Measurements from ENCODE around the gene FADD. TPM values are rescaled to one million over a fixed set of nuclear protein-coding genes. Genes with fewer than 3 reads are reported as not detected.

Gene FADD
- total RNA-seq, 2 donors from 2014 or later: 9.1 to 14.2 TPM

GRCh38 chr11:70170596-70171210 is 32.4 kb upstream of the FADD start:
- ATAC-seq (no peak), DNase-seq (no peak)
- H3K36me3 ChIP-seq (replicated peaks in 1 of 2; ENCODE audit: insufficient read depth in 1 of 2, low read depth in 2 of 2): no peaks in the 10 kb centered on the region
- WGBS, 2 donors: 72 to 76% methylated on average over 10 to 21 of the region's 22 CpGs
- TF ChIP-seq POLR2A (IDR thresholded peaks at IDR 0.05): no peak
- TF ChIP-seq, protein P1, sequence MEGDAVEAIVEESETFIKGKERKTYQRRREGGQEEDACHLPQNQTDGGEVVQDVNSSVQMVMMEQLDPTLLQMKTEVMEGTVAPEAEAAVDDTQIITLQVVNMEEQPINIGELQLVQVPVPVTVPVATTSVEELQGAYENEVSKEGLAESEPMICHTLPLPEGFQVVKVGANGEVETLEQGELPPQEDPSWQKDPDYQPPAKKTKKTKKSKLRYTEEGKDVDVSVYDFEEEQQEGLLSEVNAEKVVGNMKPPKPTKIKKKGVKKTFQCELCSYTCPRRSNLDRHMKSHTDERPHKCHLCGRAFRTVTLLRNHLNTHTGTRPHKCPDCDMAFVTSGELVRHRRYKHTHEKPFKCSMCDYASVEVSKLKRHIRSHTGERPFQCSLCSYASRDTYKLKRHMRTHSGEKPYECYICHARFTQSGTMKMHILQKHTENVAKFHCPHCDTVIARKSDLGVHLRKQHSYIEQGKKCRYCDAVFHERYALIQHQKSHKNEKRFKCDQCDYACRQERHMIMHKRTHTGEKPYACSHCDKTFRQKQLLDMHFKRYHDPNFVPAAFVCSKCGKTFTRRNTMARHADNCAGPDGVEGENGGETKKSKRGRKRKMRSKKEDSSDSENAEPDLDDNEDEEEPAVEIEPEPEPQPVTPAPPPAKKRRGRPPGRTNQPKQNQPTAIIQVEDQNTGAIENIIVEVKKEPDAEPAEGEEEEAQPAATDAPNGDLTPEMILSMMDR (IDR thresholded peaks at IDR 0.05): no peak
- intact Hi-C loops (cut with DNase I): no loop called here
- H3K4me3 ChIP-seq: no peak overlapping the region
- H3K4me1 ChIP-seq: no peaks in the 10 kb centered on the region
- H3K27ac ChIP-seq: no peak overlapping the region
- no peaks in the 10 kb centered on the region for H3K9me3 ChIP-seq
- no peaks in the 10 kb centered on the region for H3K27me3 ChIP-seq

DNA sequence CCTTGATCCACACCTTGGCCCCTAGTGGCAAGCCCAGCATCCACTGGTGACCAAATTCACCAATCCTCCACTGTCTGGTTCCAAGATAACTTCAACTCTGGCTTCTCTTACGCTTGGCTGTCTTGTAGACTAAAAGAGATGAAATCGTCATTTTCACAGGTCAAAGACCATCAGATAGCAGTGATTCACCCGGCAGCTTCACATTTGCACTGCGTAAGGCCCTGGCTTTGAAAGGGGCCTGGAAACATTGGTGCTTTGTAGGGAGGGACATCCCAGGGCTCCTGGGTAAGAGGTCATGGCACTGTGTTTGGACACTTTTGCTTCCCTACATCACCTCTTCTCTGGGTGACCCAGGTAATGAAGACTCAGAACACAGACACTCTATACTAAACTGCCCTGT is 30.1 kb upstream of the FADD start:
- no peak overlapping the region for H3K27ac ChIP-seq
- no peaks in the 10 kb centered on the region for H3K27me3 ChIP-seq
- H3K4me3 ChIP-seq: no peak overlapping the region
- no peaks in the 10 kb centered on the region for H3K4me1 ChIP-seq
- no peak for TF ChIP-seq POLR2A (IDR thresholded peaks at IDR 0.05)
- TF ChIP-seq, protein P1 (IDR thresholded peaks at IDR 0.05): no peak
- no peaks in the 10 kb centered on the region for H3K36me3 ChIP-seq (replicated peaks in 1 of 2; ENCODE audit: insufficient read depth in 1 of 2, low read depth in 2 of 2)
- no peaks in the 10 kb centered on the region for H3K9me3 ChIP-seq
- ATAC-seq: no peak
- no peak for DNase-seq
- intact Hi-C loops (cut with DNase I): no loop called here
- 58 to 63% methylated on average over 2 to 4 of the region's 4 CpGs for WGBS, 2 donors

GRCh38 chr11:70174547-70175235 is 28.4 kb upstream of the FADD start:
- no peaks in the 10 kb centered on the region for H3K9me3 ChIP-seq
- 75 to 80% methylated on average over 17 of the region's 17 CpGs for WGBS, 2 donors
- no peak overlapping the region for H3K27ac ChIP-seq
- no peak for ATAC-seq
- TF ChIP-seq POLR2A (IDR thresholded peaks at IDR 0.05): no peak
- TF ChIP-seq, protein P1 (IDR thresholded peaks at IDR 0.05): no peak
- no peaks in the 10 kb centered on the region for H3K4me1 ChIP-seq
- DNase-seq: no peak
- H3K36me3 ChIP-seq (replicated peaks in 1 of 2; ENCODE audit: insufficient read depth in 1 of 2, low read depth in 2 of 2): no peaks in the 10 kb centered on the region
- intact Hi-C loops (cut with DNase I): no loop called here
- no peaks in the 10 kb centered on the region for H3K27me3 ChIP-seq
- no peak overlapping the region for H3K4me3 ChIP-seq

GRCh38 chr11:70175236-70175698 is 27.8 kb upstream of the FADD start:
- no peak overlapping the region for H3K4me3 ChIP-seq
- H3K36me3 ChIP-seq (replicated peaks in 1 of 2; ENCODE audit: insufficient read depth in 1 of 2, low read depth in 2 of 2): no peaks in the 10 kb centered on the region
- H3K27ac ChIP-seq: no peak overlapping the region
- 69 to 73% methylated on average over 8 to 15 of the region's 15 CpGs for WGBS, 2 donors
- no peaks in the 10 kb centered on the region for H3K4me1 ChIP-seq
- intact Hi-C loops (cut with DNase I): no loop called here
- DNase-seq (no peak), ATAC-seq (no peak)
- H3K9me3 ChIP-seq: no peaks in the 10 kb centered on the region
- H3K27me3 ChIP-seq: no peaks in the 10 kb centered on the region
- TF ChIP-seq POLR2A (IDR thresholded peaks at IDR 0.05): no peak
- TF ChIP-seq, protein P1 (IDR thresholded peaks at IDR 0.05): no peak

Data from body of pancreas (tissue), 4 donors.